Stimulated activated CD8-positive, alpha-beta memory T cell treated with anti-CD3 and anti-CD28 coated beads, Interleukin-15, amount 100 ng/mL, for 1 hour (primary cell): ENCODE results near the gene PKD2L1.
A peak's percentile ranks its signal among the peaks of the same experiment; 100 is the strongest.
"Not testable (repeated sequence)": the region's sequence is repeated elsewhere in the genome, so short reads cannot be mapped to it uniquely, and the experiment has no call there.

Experiments
- DNase-seq: peaks from one replicate; pipeline ENCODE4 v3.0.0-alpha.2; 2020; ENCODE audit warnings: low read depth

The PKD2L1 gene

GRCh38 chr10:100330079-100330478 lies at the start of gene PKD2L1:
Gene PKD2L1, minus strand, starts transcription at chr10:100330228. Its CDS starts 125 bp downstream, at chr10:100330103.
- no peak for DNase-seq

GRCh38 chr10:100377830-100378229 lies 47.8 kb upstream of the PKD2L1 start:
- DNase-seq: no peak

GRCh38 chr10:100376656-100377055 lies 46.6 kb upstream of the PKD2L1 start:
- DNase-seq: not testable (repeated sequence)

- DNase-seq: not testable (repeated sequence)
Observed at GRCh38 chr10:100374677-100375353, 44.8 kb upstream of the PKD2L1 start.

- no peak for DNase-seq
Observed at GRCh38 chr10:100374200-100374655, 44.2 kb upstream of the PKD2L1 start.

GRCh38 chr10:100373298-100374199 lies 43.5 kb upstream of the PKD2L1 start:
- peak; percentile 68 for DNase-seq

GRCh38 chr10:100372415-100373297 lies 42.6 kb upstream of the PKD2L1 start:
- DNase-seq: no peak

- DNase-seq: no peak
Observed at GRCh38 chr10:100371482-100372027, 41.5 kb upstream of the PKD2L1 start.

- DNase-seq: peak; percentile 11
Observed at GRCh38 chr10:100370714-100371481, 40.9 kb upstream of the PKD2L1 start.

GRCh38 chr10:100368721-100369120 lies 38.7 kb upstream of the PKD2L1 start:
- DNase-seq: no peak

GRCh38 chr10:100364735-100365391 lies 34.8 kb upstream of the PKD2L1 start:
- no peak for DNase-seq

- DNase-seq: no peak
Observed at GRCh38 chr10:100364175-100364574, 34.1 kb upstream of the PKD2L1 start.

- no peak for DNase-seq
Observed at GRCh38 chr10:100362570-100363496, 32.8 kb upstream of the PKD2L1 start.

- no peak for DNase-seq
Observed at GRCh38 chr10:100360234-100360633, 30.2 kb upstream of the PKD2L1 start.

- no peak for DNase-seq
Observed at GRCh38 chr10:100359529-100360150, 29.6 kb upstream of the PKD2L1 start.

- DNase-seq: no peak
Observed at GRCh38 chr10:100359030-100359432, 29.0 kb upstream of the PKD2L1 start.

- no peak for DNase-seq
Observed at GRCh38 chr10:100357059-100357858, 27.2 kb upstream of the PKD2L1 start.
